GM12878 (cell line): ENCODE results near the gene GTF2B. TPM values are rescaled to one million over a fixed set of nuclear protein-coding genes. Genes with fewer than 3 reads are reported as not detected.

Experiments
- ATAC-seq: fragments of 200-7000 bp; cut with Tn5 transposase; 3 replicates; pipeline ENCODE4 v1.9.1; 2020; ENCODE audit warnings: mild to moderate bottlenecking, moderate library complexity
- Bru-seq: library from RNA; stranded (reverse); fragments of 400-500 nt; gene quantifications from one replicate; lab custom pipeline; 2021; lab: Mats Ljungman, UMichigan
- BruChase-seq, 2 experiments: library from RNA; stranded (reverse); fragments of 400-500 nt; gene quantifications; one replicate each; lab custom pipeline; 2021; lab: Mats Ljungman, UMichigan
- BruUV-seq: library from RNA; stranded (reverse); fragments of 400-500 nt; replicated peaks from 2 replicates; lab custom pipeline; 2021; lab: Mats Ljungman, UMichigan
- CTCF ChIA-PET: fragments of 300-600 bp; sonication (Branson Sonifier 250); formaldehyde crosslinking; extraction: SDS; loops from one replicate; lab custom pipeline; 2021; ENCODE audit warnings: inconsistent platforms; lab: Yijun Ruan, JAX
- POLR2A ChIA-PET: fragments of 350-600 bp; formaldehyde crosslinking; extraction: SDS; loops from one replicate; lab custom pipeline; 2021; ENCODE audit warnings: inconsistent platforms; lab: Charles Lee
- RAD21 ChIA-PET: fragments of 300-600 bp; sonication (Branson Sonifier 250); formaldehyde crosslinking; loops from one replicate; lab custom pipeline; 2023; ENCODE audit warnings: antibody characterized with exemption; ENCODE audit not compliant: unreplicated experiment; lab: Charles Lee
- SMC1A ChIA-PET: fragments of 300-600 bp; sonication (Branson Sonifier 250); formaldehyde crosslinking; loops from one replicate; lab custom pipeline; 2023; ENCODE audit not compliant: unreplicated experiment, uncharacterized antibody; lab: Charles Lee
- DNase-seq: peaks from one replicate; pipeline ENCODE4 v3.0.0-alpha.2; 2011; ENCODE audit warnings: low read depth, low spot score
- FAIRE-seq: peaks from 3 replicates; lab custom pipeline; 2011; peaks lifted over from hg19 to GRCh38; lab: Jason Lieb, UNC
- H2AFZ ChIP-seq: 2 replicates; pipeline ENCODE4 v1.6.0; 2011; ENCODE audit warnings: low read depth, low read length, control low read depth; ENCODE audit not compliant: control insufficient read depth
- H3K27ac ChIP-seq: 2 replicates; pipeline ENCODE4 v1.5.1; 2011; ENCODE audit warnings: control low read depth; ENCODE audit not compliant: control insufficient read depth, insufficient read depth
- H3K27me3 ChIP-seq, 2 experiments: replicated peaks in 1 of 2; 2 replicates each; pipeline versions ENCODE4 v1.6.0 to v1.6.1; 2011; ENCODE audit warnings: low read length in 1 of 2; ENCODE audit not compliant: control insufficient read depth in 2 of 2, insufficient read depth in 2 of 2
- H3K36me3 ChIP-seq, 2 experiments: 2 replicates each; pipeline ENCODE4 v1.5.1; 2011; ENCODE audit warnings: low read length in 1 of 2; ENCODE audit not compliant: control insufficient read depth in 2 of 2, insufficient read depth in 2 of 2
- H3K4me1 ChIP-seq: 2 replicates; pipeline ENCODE4 v1.6.1; 2011; ENCODE audit warnings: mild to moderate bottlenecking, low read length, moderate library complexity, mixed read lengths; ENCODE audit not compliant: control insufficient read depth, insufficient read depth
- H3K4me2 ChIP-seq: 2 replicates; pipeline ENCODE4 v1.6.0; 2011; ENCODE audit warnings: control low read depth; ENCODE audit not compliant: control insufficient read depth, insufficient read depth
- H3K4me3 ChIP-seq: fragments of 200-600 bp; sonication (generic); 2 replicates; pipeline ENCODE4 v1.5.1; 2016
- H3K79me2 ChIP-seq: 2 replicates; pipeline ENCODE4 v1.6.0; 2011; ENCODE audit warnings: low read length; ENCODE audit not compliant: control insufficient read depth, insufficient read depth
- H3K9ac ChIP-seq: 2 replicates; pipeline ENCODE4 v1.8.0; 2011; ENCODE audit warnings: low read length, control low read depth, mixed read lengths; ENCODE audit not compliant: control insufficient read depth, insufficient read depth
- H3K9me3 ChIP-seq: replicated peaks from 3 replicates; pipeline ENCODE4 v1.5.1; 2011; ENCODE audit warnings: mild to moderate bottlenecking, low read length; ENCODE audit not compliant: control insufficient read depth, insufficient read depth
- H4K20me1 ChIP-seq: 2 replicates; pipeline ENCODE4 v1.6.0; 2011; ENCODE audit not compliant: control insufficient read depth, insufficient read depth
- BRCA1 ChIP-seq: IDR thresholded peaks from 2 replicates; pipeline ENCODE4 v1.6.1; 2011; ENCODE audit warnings: low read depth, low read length, improper control_type of control experiment
- CHD4 ChIP-seq: fragments of 200-600 bp; sonication (generic); IDR thresholded peaks from 2 replicates; pipeline ENCODE4 v1.6.1; 2016; ENCODE audit warnings: mild to moderate bottlenecking
- HDAC2 ChIP-seq: fragments of 200-600 bp; sonication (generic); IDR thresholded peaks from 2 replicates; pipeline ENCODE4 v1.6.1; 2017
- MTA2 ChIP-seq: fragments of 450-650 bp; IDR thresholded peaks from 2 replicates; pipeline ENCODE4 v1.6.1; 2016; ENCODE audit warnings: low read depth, mild to moderate bottlenecking, moderate library complexity
- NFYA ChIP-seq: IDR thresholded peaks from 2 replicates; pipeline ENCODE4 v1.6.1; 2011; ENCODE audit warnings: low read depth, mild to moderate bottlenecking, low read length, improper control_type of control experiment, borderline replicate concordance
- POU2F2 ChIP-seq: IDR thresholded peaks from 3 replicates; pipeline ENCODE4 v1.6.1; 2011; ENCODE audit warnings: low read depth, mild to moderate bottlenecking, low read length, borderline replicate concordance
- PRDM15 ChIP-seq: fragments of 450-650 bp; formaldehyde crosslinking; IDR thresholded peaks from 2 replicates; pipeline ENCODE4 v1.4.0; 2020; ENCODE audit warnings: mild to moderate bottlenecking, moderate library complexity
- SRF ChIP-seq, 2 experiments: IDR thresholded peaks; 2 replicates each; pipeline ENCODE4 v1.6.1; 2011; ENCODE audit warnings: low read depth in 2 of 2, low read length in 2 of 2, mild to moderate bottlenecking in 1 of 2, moderate library complexity in 1 of 2
- SUZ12 ChIP-seq: fragments of 200-600 bp; sonication (generic); IDR thresholded peaks from one replicate; pipeline ENCODE4 v1.6.1; 2018; ENCODE audit warnings: antibody characterized with exemption, mild to moderate bottlenecking; ENCODE audit not compliant: unreplicated experiment
- TBL1XR1 ChIP-seq: IDR thresholded peaks from 2 replicates; pipeline ENCODE4 v1.6.1; 2012; ENCODE audit warnings: low read depth, low read length, improper control_type of control experiment
- TCF7 ChIP-seq: IDR thresholded peaks from 2 replicates; pipeline ENCODE4 v1.6.1; 2014; ENCODE audit warnings: antibody characterized with exemption, borderline replicate concordance
- YY1 ChIP-seq: IDR thresholded peaks from 2 replicates; pipeline ENCODE4 v1.6.1; 2011; ENCODE audit warnings: low read depth, mild to moderate bottlenecking, low read length
- WGBS: methylation state at CpG from one replicate; pipeline ENCODE4 v1.1.6; 2016; ENCODE audit warnings: low lambda C conversion rate; ENCODE audit not compliant: insufficient replicate concordance, insufficient coverage; ENCODE audit errors: missing lambda C conversion rate; 5-methylcytosine and 5-hydroxymethylcytosine counted together
- in situ Hi-C: fragments of 300-500 bp; cut with MboI; formaldehyde crosslinking; loops from 9 replicates; pipeline ENCODE4 v1.14.3; 2018; ENCODE audit warnings: mixed read lengths
- intact Hi-C: fragments of 100-400 bp; cut with micrococcal nuclease; formaldehyde crosslinking; loops from one replicate; pipeline ENCODE4 v1.14.2; 2022; ENCODE audit not compliant: unreplicated experiment
- long read RNA-seq, 2 experiments: library from polyadenylated mRNA; unstranded; transcript quantifications; one replicate each; pipeline ENCODE4 v2.0.0, GENCODE V29; 2019 to 2020
- polyA minus RNA-seq, 3 experiments: library from RNA; depleted of rRNA, polyadenylated mRNA; stranded (reverse); fragments of >200 nt; gene quantifications; 2 replicates each; pipeline ENCODE4 v1.2.3, GENCODE V29; 2011
- polyA plus RNA-seq, 11 experiments: library from polyadenylated mRNA; depleted of rRNA in 4 of 11; unstranded in 6 of 11; stranded (reverse) in 5 of 11; fragments of >200 nt; fragmentation: Nextera tagmentation in 4 of 11; fragmentation: Illumina TruSeq in 1 of 11; extraction: Ambion mirVana in 4 of 11; extraction: Trizol in 1 of 11; gene quantifications; 1 replicate in 1 of 11; 2 replicates in 10 of 11; pipeline versions ENCODE4 v1.2.1 to v1.2.3, GENCODE V29; 2011 to 2016; ENCODE audit warnings: inconsistent platforms in 2 of 11, missing spikeins in 2 of 11, low read depth in 1 of 11
- total RNA-seq, 4 experiments: library from RNA; depleted of rRNA in 3 of 4; stranded (reverse); fragments of >200 nt in 3 of 4; fragmentation: Illumina TruSeq in 1 of 4; extraction: Trizol in 1 of 4; gene quantifications; 2 replicates each; pipeline versions ENCODE4 v1.2.1 to v1.2.3, GENCODE V29; 2013 to 2021

Gene GTF2B
- total RNA-seq (2013; cell fraction: nucleolus; rRNA removed): 17.1 and 17.9 TPM in 2 replicates
- total RNA-seq (2014; rRNA removed): 48.9 and 58.7 TPM in 2 replicates
- total RNA-seq (2014; rRNA removed; fragmentation: Illumina TruSeq; extraction: Trizol): 67.2 and 69.0 TPM in 2 replicates
- total RNA-seq (2021): 27.9 and 28.9 TPM in 2 replicates
- 22.8 TPM for polyA plus RNA-seq (2011; ENCODE audit: low read depth)
- polyA plus RNA-seq (2011; rRNA removed): 61.9 and 82.5 TPM in 2 replicates
- 27.1 and 31.4 TPM in 2 replicates for polyA plus RNA-seq (2011; cell fraction: cytosol; rRNA removed)
- polyA plus RNA-seq (2011; cell fraction: nucleus; rRNA removed): 22.0 and 24.9 TPM in 2 replicates
- 33.5 and 35.2 TPM in 2 replicates for polyA plus RNA-seq (2012)
- 61.1 and 85.9 TPM in 2 replicates for polyA plus RNA-seq (2014; fragmentation: Illumina TruSeq; extraction: Trizol)
- 10 to 100 TPM; 71.0 to 79.7 TPM for polyA plus RNA-seq (2014; fragmentation: Nextera tagmentation; extraction: Ambion mirVana)
- polyA plus RNA-seq (2014; rRNA removed): 44.7 and 52.3 TPM in 2 replicates
- polyA plus RNA-seq (2016; fragmentation: Nextera tagmentation; extraction: Ambion mirVana): 10 to 100 TPM; 56.1 to 57.9 TPM
- polyA minus RNA-seq (2011; rRNA and poly(A)+ RNA removed): 29.0 and 44.0 TPM in 2 replicates
- 15.2 and 18.5 TPM in 2 replicates for polyA minus RNA-seq (2011; cell fraction: cytosol; rRNA and poly(A)+ RNA removed)
- polyA minus RNA-seq (2011; cell fraction: nucleus; rRNA and poly(A)+ RNA removed): 11.2 and 17.1 TPM in 2 replicates
- Bru-seq, nascent RNA: percentile 94 among the genes with signal in this experiment
- BruChase-seq, experiment 1, labeled RNA remaining after a 6-hour chase: percentile 68 among the genes with signal in this experiment
- BruChase-seq, experiment 2, labeled RNA remaining after a 2-hour chase: percentile 79 among the genes with signal in this experiment
- long read RNA-seq, experiment 1, transcript GTF2B-201 (7 exons, 1,351 nt): major isoform, 51 of 52 reads
- long read RNA-seq, experiment 1, partial matches to known transcripts: 1 of 52 reads
- long read RNA-seq, experiment 1, other reads (novel, unspliced or antisense): 0 of 52 reads
- long read RNA-seq, experiment 2, transcript GTF2B-201 (7 exons, 1,351 nt): major isoform, 517 of 540 reads
- long read RNA-seq, experiment 2, partial matches to known transcripts: 10 of 540 reads
- long read RNA-seq, experiment 2, other reads (novel, unspliced or antisense): 13 of 540 reads

GRCh38 chr1:88891318-88891950, at the start of gene GTF2B:
Gene GTF2B (minus strand): TSS chr1:88891567. CDS start chr1:88891499, 68 bp downstream.
- Histone ChIP-seq H3K9me3 (no peaks in the 10 kb centered on the region), H3K4me3 (peak within 1 kb of the TSS; percentile 97), H3K4me1 (peaks cover 2% of the 10 kb centered on the region; the same call in 1 of the 2 replicates), H2AFZ (peak within 1 kb of the TSS; percentile 81), H3K79me2 (peaks cover 44% of the 10 kb centered on the region), H3K9ac (peak within 1 kb of the TSS; percentile 96), H3K36me3 (peaks cover 0 to 3% of the 10 kb centered on the region in 2 experiments; a peak in 1 of 4 replicates), H4K20me1 (no peaks in the 10 kb centered on the region), H3K27ac (peak within 1 kb of the TSS; percentile 91), H3K4me2 (peak within 1 kb of the TSS; percentile 69), H3K27me3 (no peaks in the 10 kb centered on the region)
- ChIA-PET CTCF (interaction anchor here (0.8 to 4.5 kb wide), 3 partner anchors 9 to 15 kb away, joined by 3 to 65 read pairs (median 3); no protein-coding TSS in a partner anchor), RAD21 (interaction anchor here (1.6 to 2.4 kb wide), 2 partner anchors 93 to 210 kb away, joined by 4 to 5 read pairs; no protein-coding TSS in a partner anchor), SMC1A (interaction anchor here (1.2 to 2.1 kb wide), 2 partner anchors 13 to 15 kb away, joined by 3 to 6 read pairs; no protein-coding TSS in a partner anchor), POLR2A (interaction anchor here (0.5 to 1.4 kb wide), 5 partner anchors 13 to 308 kb away, joined by 3 read pairs; no protein-coding TSS in a partner anchor)
- ATAC-seq: peak; percentile 92
- DNase-seq: peak; percentile 96
- in situ Hi-C loops: no loop called here
- FAIRE-seq: peak; percentile 96
- WGBS: 1% methylated on average over 46 of the region's 47 CpGs
- intact Hi-C loops: no loop called here
- BruUV-seq: no TSS peak
- no peak; the same call in 1 of the 2 replicates for TF ChIP-seq TCF7
- no peak for TF ChIP-seq CHD4
- TF ChIP-seq POU2F2: peak; percentile 98
- TF ChIP-seq NFYA: no peak
- TF ChIP-seq HDAC2: no peak
- no peak for TF ChIP-seq PRDM15
- TF ChIP-seq SUZ12: no peak
- peak in 1 of 2 experiments; percentile 62; a peak in 1 of 4 replicates for TF ChIP-seq SRF (IDR thresholded peaks at IDR 0.05; ENCODE audit: low read depth in 2 of 2, low read length in 2 of 2)
- no peak for TF ChIP-seq BRCA1
- no peak; the same call in 1 of the 2 replicates for TF ChIP-seq MTA2
- peak; percentile 86 for TF ChIP-seq TBL1XR1
- peak; percentile 97 for TF ChIP-seq YY1
